IPS DF 6.9 (cell line): ENCODE data around the gene DCT.

Experiments
- DNase-seq: peaks from one replicate; pipeline ENCODE4 v3.0.0-alpha.2; 2013; ENCODE audit warnings: low read depth, low spot score
- H3K27ac ChIP-seq: one replicate; pipeline ENCODE4 v1.5.1; 2013; ENCODE audit warnings: low read length, control low read depth
- H3K27me3 ChIP-seq: 2 replicates; pipeline ENCODE4 v1.6.1; 2013; ENCODE audit warnings: mild to moderate bottlenecking, low read length; ENCODE audit not compliant: control insufficient read depth, insufficient read depth
- H3K36me3 ChIP-seq: 2 replicates; pipeline ENCODE4 v1.6.1; 2013; ENCODE audit warnings: low read length; ENCODE audit not compliant: control insufficient read depth, insufficient read depth
- H3K4me1 ChIP-seq: 2 replicates; pipeline ENCODE4 v1.6.1; 2013; ENCODE audit warnings: low read length; ENCODE audit not compliant: control insufficient read depth, insufficient read depth
- H3K4me3 ChIP-seq: 2 replicates; pipeline ENCODE4 v1.5.1; 2013; ENCODE audit warnings: mild to moderate bottlenecking, low read length
- H3K9me3 ChIP-seq: 2 replicates; pipeline ENCODE4 v1.6.1; 2013; ENCODE audit warnings: low read length, inconsistent platforms; ENCODE audit not compliant: control insufficient read depth, insufficient read depth
- WGBS: extraction: QIAGEN DNeasy Blood & Tissue Kit; methylation state at CpG from one replicate; pipeline ENCODE4 v1.1.7; 2013; ENCODE audit warnings: mixed read lengths, missing lambda C conversion rate; ENCODE audit not compliant: insufficient read length, insufficient coverage; 5-methylcytosine and 5-hydroxymethylcytosine counted together

The DCT gene

GRCh38 chr13:94459116-94459515, 20.4 kb downstream of the DCT start:
- H3K27me3 ChIP-seq = no peaks in the 10 kb centered on the region
- no peaks in the 10 kb centered on the region for H3K9me3 ChIP-seq
- H3K27ac ChIP-seq = no peak overlapping the region
- H3K36me3 ChIP-seq = no peaks in the 10 kb centered on the region
- no peaks in the 10 kb centered on the region for H3K4me1 ChIP-seq
- DNase-seq = no peak
- no peak overlapping the region for H3K4me3 ChIP-seq
- no CpG with 5 or more reads among the region's 1 CpG for WGBS

- Histone ChIP-seq H3K27ac (no peak overlapping the region), H3K9me3 (no peaks in the 10 kb centered on the region), H3K27me3 (no peaks in the 10 kb centered on the region), H3K4me1 (no peaks in the 10 kb centered on the region), H3K4me3 (no peak overlapping the region), H3K36me3 (no peaks in the 10 kb centered on the region)
- no CpG with 5 or more reads among the region's 2 CpGs for WGBS
- DNase-seq = no peak
Measured at GRCh38 chr13:94455414-94455813, 24.1 kb downstream of the DCT start.

GRCh38 chr13:94454906-94455305, 24.6 kb downstream of the DCT start:
- no peak overlapping the region for H3K27ac ChIP-seq
- no peaks in the 10 kb centered on the region for H3K4me1 ChIP-seq
- DNase-seq = no peak
- no CpG with 5 or more reads among the region's 2 CpGs for WGBS
- no peak overlapping the region for H3K4me3 ChIP-seq
- H3K36me3 ChIP-seq = no peaks in the 10 kb centered on the region
- no peaks in the 10 kb centered on the region for H3K9me3 ChIP-seq
- no peaks in the 10 kb centered on the region for H3K27me3 ChIP-seq

- Histone ChIP-seq H3K36me3 (no peaks in the 10 kb centered on the region), H3K27me3 (no peaks in the 10 kb centered on the region), H3K9me3 (no peaks in the 10 kb centered on the region), H3K27ac (no peak overlapping the region), H3K4me1 (no peaks in the 10 kb centered on the region), H3K4me3 (no peak overlapping the region)
- no peak for DNase-seq
Measured at GRCh38 chr13:94454334-94454733, 25.1 kb downstream of the DCT start.

GRCh38 chr13:94444826-94445225, 34.7 kb downstream of the DCT start:
- H3K4me1 ChIP-seq = no peaks in the 10 kb centered on the region
- no peaks in the 10 kb centered on the region for H3K9me3 ChIP-seq
- H3K36me3 ChIP-seq = no peaks in the 10 kb centered on the region
- no peaks in the 10 kb centered on the region for H3K27me3 ChIP-seq
- DNase-seq = no peak
- no peak overlapping the region for H3K27ac ChIP-seq
- H3K4me3 ChIP-seq = no peak overlapping the region

GRCh38 chr13:94435604-94436226, 43.8 kb downstream of the DCT start:
- no peak overlapping the region for H3K4me3 ChIP-seq
- H3K36me3 ChIP-seq = no peaks in the 10 kb centered on the region
- H3K4me1 ChIP-seq = no peaks in the 10 kb centered on the region
- WGBS = no CpG with 5 or more reads among the region's 4 CpGs
- H3K27me3 ChIP-seq = no peaks in the 10 kb centered on the region
- H3K27ac ChIP-seq = no peak overlapping the region
- no peak for DNase-seq
- H3K9me3 ChIP-seq = no peaks in the 10 kb centered on the region

GRCh38 chr13:94433055-94433961, 46.2 kb downstream of the DCT start:
- no peaks in the 10 kb centered on the region for H3K36me3 ChIP-seq
- H3K27me3 ChIP-seq = no peaks in the 10 kb centered on the region
- no peak for DNase-seq
- no peaks in the 10 kb centered on the region for H3K4me1 ChIP-seq
- no CpG with 5 or more reads among the region's 19 CpGs for WGBS
- H3K9me3 ChIP-seq = no peaks in the 10 kb centered on the region
- no peak overlapping the region for H3K27ac ChIP-seq
- no peak overlapping the region for H3K4me3 ChIP-seq

GRCh38 chr13:94431987-94432386, 47.5 kb downstream of the DCT start:
- Histone ChIP-seq H3K4me1 (no peaks in the 10 kb centered on the region; the same call in 1 of the 2 replicates), H3K36me3 (no peaks in the 10 kb centered on the region), H3K27ac (no peak overlapping the region), H3K27me3 (no peaks in the 10 kb centered on the region), H3K9me3 (no peaks in the 10 kb centered on the region), H3K4me3 (no peak overlapping the region)
- DNase-seq = no peak

GRCh38 chr13:94431574-94431973, 47.9 kb downstream of the DCT start:
- no CpG with 5 or more reads among the region's 2 CpGs for WGBS
- Histone ChIP-seq H3K4me1 (no peaks in the 10 kb centered on the region; the same call in 1 of the 2 replicates), H3K36me3 (no peaks in the 10 kb centered on the region), H3K4me3 (no peak overlapping the region), H3K9me3 (no peaks in the 10 kb centered on the region), H3K27me3 (no peaks in the 10 kb centered on the region), H3K27ac (no peak overlapping the region)
- no peak for DNase-seq

GRCh38 chr13:94427313-94427953, 52.0 kb downstream of the DCT start:
- WGBS = no CpG with 5 or more reads among the region's 5 CpGs
- Histone ChIP-seq H3K27me3 (no peaks in the 10 kb centered on the region), H3K27ac (no peak overlapping the region), H3K4me3 (no peak overlapping the region), H3K36me3 (no peaks in the 10 kb centered on the region), H3K9me3 (no peaks in the 10 kb centered on the region), H3K4me1 (no peaks in the 10 kb centered on the region; the same call in 1 of the 2 replicates)
- no peak for DNase-seq
